CD14-positive monocyte (primary cell): ENCODE measurements around the gene PPP1R16B. TPM values are rescaled to one million over a fixed set of nuclear protein-coding genes. Genes with fewer than 3 reads are reported as not detected.
A peak's percentile ranks its signal among the peaks of the same experiment; 100 is the strongest.

Experiments used
- DNase-seq, 3 donors: peaks; one replicate each; pipeline ENCODE4 v3.0.0-alpha.2; 2011 to 2022
- H2AFZ ChIP-seq: 2 replicates; pipeline ENCODE4 v1.6.0; 2012; ENCODE audit warnings: mild to moderate bottlenecking, low read depth, low read length, inconsistent platforms; ENCODE audit not compliant: insufficient read depth, poor library complexity, severe bottlenecking
- H3K27ac ChIP-seq, 2 donors: 1 replicate in 1 of 2; 2 replicates in 1 of 2; pipeline ENCODE4 v1.5.1; 2012 to 2013; ENCODE audit warnings: low read length in 2 of 2, control low read depth in 1 of 2, inconsistent platforms in 1 of 2, low read depth in 1 of 2, mild to moderate bottlenecking in 1 of 2
- H3K27me3 ChIP-seq, 2 donors: one replicate each; pipeline versions ENCODE4 v1.6.0 to v1.6.1; 2011 to 2013; ENCODE audit warnings: low read length in 2 of 2; ENCODE audit not compliant: control insufficient read depth in 2 of 2, insufficient read depth in 2 of 2
- H3K36me3 ChIP-seq, 2 donors: replicated peaks in 1 of 2; 1 replicate in 1 of 2; 2 replicates in 1 of 2; pipeline versions ENCODE4 v1.5.1 to v1.6.1; 2012 to 2013; ENCODE audit warnings: low read length in 2 of 2, control low read depth in 1 of 2, inconsistent platforms in 1 of 2, mild to moderate bottlenecking in 1 of 2; ENCODE audit not compliant: insufficient read depth in 2 of 2, control insufficient read depth in 1 of 2
- H3K4me1 ChIP-seq, 2 donors: 1 replicate in 1 of 2; 2 replicates in 1 of 2; pipeline versions ENCODE4 v1.5.1 to v1.6.1; 2012 to 2013; ENCODE audit warnings: low read length in 2 of 2, control low read depth in 1 of 2, inconsistent platforms in 1 of 2, mild to moderate bottlenecking in 1 of 2, moderate library complexity in 1 of 2; ENCODE audit not compliant: insufficient read depth in 2 of 2, control insufficient read depth in 1 of 2
- H3K4me2 ChIP-seq: replicated peaks from 2 replicates; pipeline ENCODE3; 2012; ENCODE audit warnings: low read length, moderate library complexity, mild to moderate bottlenecking; ENCODE audit not compliant: poor library complexity, severe bottlenecking; ENCODE audit errors: extremely low read depth
- H3K4me3 ChIP-seq, 3 experiments: fragments of 200-600 bp in 1 of 3; sonication (generic) in 1 of 3; replicated peaks in 1 of 3; 1 replicate in 2 of 3; 2 replicates in 1 of 3; pipeline ENCODE4 v1.5.1; 2011 to 2013; ENCODE audit warnings: low read length in 3 of 3, mild to moderate bottlenecking in 3 of 3, control low read depth in 2 of 3, low read depth in 2 of 3, inconsistent platforms in 1 of 3, moderate library complexity in 1 of 3
- H3K79me2 ChIP-seq: 2 replicates; pipeline ENCODE4 v1.6.0; 2012; ENCODE audit warnings: mild to moderate bottlenecking, control low read depth, inconsistent platforms, low read length, moderate library complexity; ENCODE audit not compliant: insufficient read depth
- H3K9ac ChIP-seq: 2 replicates; pipeline ENCODE4 v1.6.0; 2017; ENCODE audit warnings: low read length, mild to moderate bottlenecking; ENCODE audit not compliant: insufficient read depth, poor library complexity, severe bottlenecking
- H3K9me3 ChIP-seq, 2 donors: replicated peaks in 1 of 2; 1 replicate in 1 of 2; 2 replicates in 1 of 2; pipeline versions ENCODE4 v1.5.1 to v1.6.1; 2012 to 2013; ENCODE audit warnings: low read length in 2 of 2, control low read depth in 1 of 2; ENCODE audit not compliant: control insufficient read depth in 1 of 2, insufficient read depth in 1 of 2
- H4K20me1 ChIP-seq: 2 replicates; pipeline ENCODE4 v1.6.0; 2012; ENCODE audit warnings: mild to moderate bottlenecking, low read length, control low read depth, moderate library complexity; ENCODE audit not compliant: insufficient read depth
- H3K27ac Mint-ChIP-seq, 7 donors: one replicate each; pipeline ENCODE4 v1.8.0; 2020; ENCODE audit warnings: mild to moderate bottlenecking in 7 of 7, mixed read lengths in 7 of 7, moderate library complexity in 6 of 7, inconsistent platforms in 2 of 7
- H3K27me3 Mint-ChIP-seq, 3 donors: one replicate each; pipeline ENCODE4 v1.8.0; 2021 to 2022; ENCODE audit warnings: low read depth in 3 of 3, mild to moderate bottlenecking in 3 of 3, mixed read lengths in 3 of 3, moderate library complexity in 3 of 3, inconsistent platforms in 1 of 3
- H3K36me3 Mint-ChIP-seq, 2 donors: one replicate each; pipeline ENCODE4 v1.8.0; 2020; ENCODE audit warnings: mixed read lengths in 2 of 2, inconsistent platforms in 1 of 2, mild to moderate bottlenecking in 1 of 2
- H3K4me1 Mint-ChIP-seq: one replicate; pipeline ENCODE4 v1.8.0; 2020; ENCODE audit warnings: mild to moderate bottlenecking, mixed read lengths
- H3K4me3 Mint-ChIP-seq, 2 donors: one replicate each; pipeline ENCODE4 v1.8.0; 2020; ENCODE audit warnings: mild to moderate bottlenecking in 2 of 2, mixed read lengths in 2 of 2, moderate library complexity in 1 of 2
- H3K9me3 Mint-ChIP-seq, 7 donors: one replicate each; pipeline ENCODE4 v1.8.0; 2020 to 2022; ENCODE audit warnings: mixed read lengths in 7 of 7, mild to moderate bottlenecking in 6 of 7, moderate library complexity in 6 of 7, inconsistent platforms in 2 of 7
- CTCF ChIP-seq: fragments of 200-600 bp; IDR thresholded peaks from one replicate; pipeline ENCODE4 v1.8.0; 2022; ENCODE audit warnings: antibody characterized with exemption, mild to moderate bottlenecking
- WGBS: methylation state at CpG from one replicate; pipeline ENCODE4 v1.1.5; 2013; ENCODE audit warnings: missing lambda C conversion rate; ENCODE audit not compliant: insufficient coverage; 5-methylcytosine and 5-hydroxymethylcytosine counted together
- intact Hi-C, 2 donors: fragments of 100-400 bp; cut with micrococcal nuclease; formaldehyde crosslinking; loops; one replicate each; pipeline versions ENCODE4 v1.15.0 to v1.15.1; 2023
- polyA plus RNA-seq, 3 donors: library from polyadenylated mRNA; depleted of rRNA in 1 of 3; unstranded in 2 of 3; stranded (reverse) in 1 of 3; fragments of 300-500 nt in 2 of 3; fragments of >200 nt in 1 of 3; fragmentation: Illumina TruSeq in 2 of 3; gene quantifications; 1 replicate in 2 of 3; 2 replicates in 1 of 3; pipeline ENCODE4 v1.2.3, GENCODE V29; 2012 to 2021

Gene PPP1R16B
- polyA plus RNA-seq, 3 donors, result 1.1 to 4.4 (median 1.4) TPM

- Histone ChIP-seq H3K4me1 (no peaks in the 10 kb centered on the region), H3K4me3 (no peak overlapping the region), H3K9ac (no peak overlapping the region), H4K20me1 (no peaks in the 10 kb centered on the region), H3K27me3 (no peaks in the 10 kb centered on the region), H3K9me3 (no peaks in the 10 kb centered on the region), H3K79me2 (peaks cover 100% of the 10 kb centered on the region), H3K4me2 (no peak overlapping the region), H3K27ac (no peak overlapping the region), H2AFZ (no peak overlapping the region), H3K36me3 (peaks cover 11 to 55% of the 10 kb centered on the region in 2 donors)
- 97% methylated on average over 3 of the region's 5 CpGs for WGBS
- Mint-ChIP-seq H3K9me3 (no peaks in the 10 kb centered on the region), H3K4me1 (peaks cover 16% of the 10 kb centered on the region), H3K27me3 (peaks cover 0 to 1% (median 0%) of the 10 kb centered on the region in 3 donors), H3K4me3 (no peak overlapping the region), H3K36me3 (peaks cover 23 to 57% of the 10 kb centered on the region in 2 donors), H3K27ac (peak overlapping the region in 5 of 7 donors; percentile 15 to 68 (median 50))
- intact Hi-C loops, result loop anchor here in 1 of 2 donors (10.0 kb wide), 1 partner anchor 109 kb away; no protein-coding TSS in a partner anchor
- DNase-seq, result no peak
- TF ChIP-seq CTCF, result no peak
Observed at GRCh38 chr20:38935967-38936407, 130.5 kb downstream of the PPP1R16B start.

- H3K4me3 ChIP-seq, result no peak overlapping the region
- H3K4me1 ChIP-seq, result no peaks in the 10 kb centered on the region
- no peaks in the 10 kb centered on the region for H3K9me3 ChIP-seq
- no peak overlapping the region for H2AFZ ChIP-seq
- H3K36me3 Mint-ChIP-seq, result peaks cover 31 to 64% of the 10 kb centered on the region in 2 donors
- DNase-seq, result no peak
- H3K79me2 ChIP-seq, result peaks cover 98% of the 10 kb centered on the region
- H3K4me1 Mint-ChIP-seq, result peaks cover 9% of the 10 kb centered on the region
- H3K27ac ChIP-seq, result no peak overlapping the region
- H3K27ac Mint-ChIP-seq, result peak overlapping the region in 1 of 7 donors; percentile 79
- WGBS, result 100% methylated on average over 2 of the region's 5 CpGs
- no peak overlapping the region for H3K4me2 ChIP-seq
- no peaks in the 10 kb centered on the region for H4K20me1 ChIP-seq
- intact Hi-C loops, result loop anchor here in 1 of 2 donors (10.0 kb wide), 1 partner anchor 108 kb away; no protein-coding TSS in a partner anchor
- H3K27me3 ChIP-seq, result no peaks in the 10 kb centered on the region
- H3K4me3 Mint-ChIP-seq, result no peak overlapping the region
- peaks cover 0 to 1% (median 0%) of the 10 kb centered on the region in 3 donors for H3K27me3 Mint-ChIP-seq
- no peak overlapping the region for H3K9ac ChIP-seq
- H3K9me3 Mint-ChIP-seq, result no peaks in the 10 kb centered on the region
- TF ChIP-seq CTCF, result no peak
- peaks cover 14 to 65% of the 10 kb centered on the region in 2 donors for H3K36me3 ChIP-seq
Observed at GRCh38 chr20:38937000-38937399, 131.5 kb downstream of the PPP1R16B start.
